ENCODE results near the gene CD79A. TPM values are rescaled to one million over a fixed set of nuclear protein-coding genes. Genes with fewer than 3 reads are reported as not detected.
"Not testable (repeated sequence)": the region's sequence is repeated elsewhere in the genome, so short reads cannot be mapped to it uniquely, and the experiment has no call there.

The CD79A gene
- total RNA-seq, 1 experiment from 2014 or later = not detected

DNA sequence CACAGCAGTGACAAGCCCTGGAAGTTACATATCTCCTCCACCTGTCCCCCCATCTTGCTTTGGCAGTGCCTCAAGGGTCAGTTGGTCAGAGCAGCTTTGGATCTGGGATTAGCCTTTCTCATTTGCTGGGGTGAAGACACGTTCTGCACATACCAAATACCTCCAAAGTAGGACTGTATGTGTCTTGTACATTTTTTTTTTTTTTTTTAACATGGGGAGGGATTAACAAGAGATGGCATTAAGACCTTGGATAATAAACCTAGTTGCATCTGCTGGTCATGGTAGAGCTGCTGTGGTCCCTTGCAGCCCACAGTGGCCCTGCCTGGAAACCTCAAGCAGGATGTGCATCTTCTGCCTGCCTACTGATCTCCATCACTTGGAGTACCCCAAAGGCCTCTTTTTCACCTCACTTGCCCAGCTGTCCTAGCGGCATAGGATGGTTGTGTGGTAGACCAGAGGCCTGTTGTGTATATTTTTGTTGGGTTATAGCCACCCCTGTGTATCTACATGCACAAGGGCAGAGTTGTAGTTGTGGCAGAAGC lies 14.6 kb upstream of the CD79A start:
- DNase-seq (ENCODE audit: extremely low read depth, low read depth) = no peak

DNA sequence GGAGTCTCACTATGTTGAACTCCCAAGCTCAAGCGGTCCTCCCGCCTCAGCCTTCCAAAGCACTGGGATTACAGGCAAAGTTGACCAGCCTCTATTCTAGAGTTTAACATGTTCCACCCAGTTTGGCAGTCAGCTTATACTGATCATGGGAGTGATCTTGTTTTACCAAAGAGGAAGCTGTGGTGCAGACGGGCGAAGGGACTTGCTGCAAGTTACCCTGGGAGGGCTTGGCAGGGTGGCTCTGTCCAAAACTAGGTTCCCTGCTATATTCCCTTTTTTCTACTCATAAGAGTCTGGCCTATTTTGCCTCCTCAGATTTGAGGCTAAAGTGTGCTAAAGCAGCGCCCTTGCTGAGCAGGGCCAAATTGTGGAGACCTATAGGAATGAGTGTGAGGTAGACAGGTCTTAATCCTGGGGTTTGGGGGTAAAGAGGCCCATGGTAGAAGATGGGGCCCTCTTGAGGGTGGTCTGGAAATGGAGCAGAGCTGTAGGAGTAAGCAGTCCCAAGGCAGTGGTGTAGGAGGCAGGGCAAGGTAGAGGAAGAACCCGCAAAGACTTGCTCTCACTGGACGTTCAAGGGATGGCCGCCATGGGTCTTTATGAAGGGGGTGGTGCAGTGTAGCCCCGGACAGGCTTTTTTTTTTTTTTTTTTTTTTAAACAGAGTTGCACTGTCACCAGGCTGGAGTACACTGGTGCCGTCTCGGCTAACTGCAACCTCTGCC lies 13.7 kb upstream of the CD79A start:
- DNase-seq (ENCODE audit: extremely low read depth, low read depth) = no peak

DNA sequence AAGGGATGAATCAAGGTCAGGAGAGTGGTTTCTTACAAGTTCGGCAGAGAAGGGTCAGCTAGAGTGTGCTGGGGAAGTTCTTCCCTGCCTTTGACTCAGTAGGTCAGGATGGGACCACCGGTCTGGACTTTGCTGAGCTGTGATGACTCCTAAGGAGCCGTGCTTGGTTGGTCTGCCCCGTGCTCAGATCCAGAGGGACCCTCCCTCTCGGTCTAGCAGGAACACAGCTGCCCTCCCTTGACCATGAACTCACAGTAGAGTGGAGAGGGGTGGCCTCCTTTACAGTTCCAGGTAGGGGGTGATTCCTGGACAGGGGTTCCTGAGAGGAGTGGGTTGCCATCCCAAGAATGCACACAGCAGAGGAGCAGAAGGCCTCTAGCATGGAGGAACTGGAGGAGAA lies 12.7 kb upstream of the CD79A start:
- no peak for DNase-seq (ENCODE audit: extremely low read depth, low read depth)

GRCh38 chr19:41866284-41866683 lies 10.8 kb upstream of the CD79A start:
- DNase-seq (ENCODE audit: extremely low read depth, low read depth) = no peak

DNA sequence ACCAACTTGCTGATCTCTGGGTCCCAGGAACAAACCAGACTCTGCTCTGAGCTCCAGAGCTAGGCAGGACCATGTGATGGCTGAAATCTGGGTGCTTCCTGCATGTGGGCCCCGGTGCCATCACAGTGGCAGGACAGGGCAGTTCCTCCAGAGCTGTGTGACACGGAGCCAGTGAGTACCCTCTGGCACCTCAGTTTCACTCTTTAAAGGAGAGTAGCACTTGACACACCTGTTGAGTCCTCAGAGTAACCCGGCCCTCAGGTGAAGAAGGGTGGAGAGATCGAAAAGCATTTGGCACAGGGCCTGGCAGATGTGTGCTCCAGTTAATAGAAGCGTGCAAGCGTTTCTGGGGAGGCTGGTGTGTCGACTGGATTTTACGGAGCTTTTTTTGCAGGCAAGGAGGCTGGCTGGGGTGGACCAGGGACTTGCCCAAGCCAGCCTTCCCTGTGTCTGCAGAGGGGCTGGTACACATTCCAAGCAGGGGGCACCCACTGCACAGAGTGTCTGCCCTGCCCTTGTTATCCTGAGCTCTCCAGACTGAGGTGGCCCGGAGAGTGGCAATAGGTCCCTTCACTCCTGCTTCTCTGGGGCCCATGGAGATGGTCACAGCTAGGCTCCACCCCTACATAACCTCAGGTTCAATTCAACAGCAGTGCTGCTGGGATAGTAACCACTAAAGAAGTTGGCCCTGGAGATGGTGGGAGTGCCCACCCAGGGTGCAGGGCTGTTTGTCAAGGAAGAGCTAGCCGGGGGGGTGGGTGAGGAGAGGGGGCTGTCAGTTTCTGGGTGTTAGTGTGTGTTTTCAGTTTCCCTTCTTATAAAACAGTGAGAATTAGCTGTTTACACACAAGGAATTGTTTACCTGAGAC lies 8.7 kb upstream of the CD79A start:
- no peak for DNase-seq (ENCODE audit: extremely low read depth, low read depth)

DNA sequence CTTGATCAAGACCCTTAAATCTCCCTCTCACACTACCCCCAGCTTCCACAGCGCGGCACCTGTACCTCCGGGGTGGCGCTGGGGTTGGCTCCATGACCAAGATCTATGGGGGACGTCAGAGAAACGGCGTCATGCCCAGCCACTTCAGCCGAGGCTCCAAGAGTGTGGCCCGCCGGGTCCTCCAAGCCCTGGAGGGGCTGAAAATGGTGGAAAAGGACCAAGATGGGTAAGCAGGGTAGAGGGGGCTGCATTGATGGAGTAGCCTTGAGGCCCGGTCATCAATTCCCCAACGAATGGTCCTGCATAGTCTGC lies 8.1 kb upstream of the CD79A start:
- no peak for DNase-seq (ENCODE audit: extremely low read depth, low read depth)

DNA sequence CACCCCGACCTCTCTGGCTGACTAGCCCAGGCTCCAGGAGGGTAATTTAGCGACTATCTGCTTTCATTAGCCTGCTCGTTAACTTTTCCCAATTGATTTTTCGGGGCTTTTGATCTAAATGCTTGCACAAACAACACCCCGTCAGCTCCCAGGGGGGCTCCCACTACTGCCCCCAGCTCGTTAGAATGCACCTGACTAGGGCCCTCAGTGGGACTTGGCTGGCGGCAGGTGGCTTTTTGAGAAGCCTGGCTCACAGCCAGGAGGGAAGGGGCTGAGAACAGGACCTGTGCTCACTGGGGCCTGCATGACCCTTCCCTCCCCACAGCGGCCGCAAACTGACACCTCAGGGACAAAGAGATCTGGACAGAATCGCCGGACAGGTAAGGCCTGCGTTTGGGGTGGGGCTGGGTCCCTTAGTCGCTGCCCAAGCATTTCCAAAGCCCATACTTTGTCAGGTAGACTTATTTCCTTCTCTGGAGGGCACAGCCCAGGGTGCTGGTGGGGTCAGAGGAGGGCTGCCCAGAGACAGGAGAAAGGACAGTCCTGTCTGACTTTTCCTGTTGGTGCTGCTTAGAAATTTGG lies 7.6 kb upstream of the CD79A start:
- no peak for DNase-seq (ENCODE audit: extremely low read depth, low read depth)

- DNase-seq (ENCODE audit: extremely low read depth, low read depth) = no peak
Measured at GRCh38 chr19:41870401-41870873, 6.6 kb upstream of the CD79A start.

DNA sequence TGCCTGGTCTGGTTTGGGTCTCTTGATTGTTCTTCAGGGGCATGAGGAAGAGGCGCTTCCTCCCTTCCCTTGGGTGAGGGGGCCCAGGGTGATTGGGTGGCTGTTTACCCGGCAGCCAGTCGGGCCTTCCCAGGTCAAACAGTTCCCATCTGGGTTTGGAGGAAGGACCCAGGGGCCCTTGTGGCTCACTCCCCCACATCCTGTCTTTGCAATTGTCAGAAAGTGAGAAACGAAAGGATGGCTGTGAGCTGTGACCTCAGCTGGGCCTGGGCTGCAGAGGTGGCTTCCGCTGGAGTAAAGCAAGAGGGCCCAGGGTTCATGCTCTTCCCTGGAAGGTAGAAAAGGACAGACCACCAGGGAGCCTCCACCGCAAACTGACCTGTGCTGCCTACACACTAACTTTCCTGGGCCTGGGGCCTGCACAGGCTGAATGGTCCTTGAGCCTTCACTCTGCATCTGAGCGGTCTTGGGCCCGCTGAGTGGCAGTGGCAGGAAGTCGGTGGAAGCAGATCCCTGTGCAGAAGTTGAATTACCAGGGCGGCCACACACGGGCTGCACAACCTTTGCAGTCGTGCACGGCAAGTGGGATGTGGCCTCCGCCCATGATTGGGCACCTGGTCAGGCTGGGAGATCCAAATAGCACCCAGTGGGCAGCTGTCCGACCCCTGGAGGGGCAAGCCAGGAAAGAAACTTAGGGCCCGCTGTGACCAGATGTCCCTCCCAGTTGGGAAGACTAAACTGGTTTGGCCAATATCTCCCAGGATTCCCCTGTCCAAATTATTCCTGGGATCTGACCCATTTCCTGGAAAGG lies 5.3 kb upstream of the CD79A start:
- no peak for DNase-seq (ENCODE audit: extremely low read depth, low read depth)

DNA sequence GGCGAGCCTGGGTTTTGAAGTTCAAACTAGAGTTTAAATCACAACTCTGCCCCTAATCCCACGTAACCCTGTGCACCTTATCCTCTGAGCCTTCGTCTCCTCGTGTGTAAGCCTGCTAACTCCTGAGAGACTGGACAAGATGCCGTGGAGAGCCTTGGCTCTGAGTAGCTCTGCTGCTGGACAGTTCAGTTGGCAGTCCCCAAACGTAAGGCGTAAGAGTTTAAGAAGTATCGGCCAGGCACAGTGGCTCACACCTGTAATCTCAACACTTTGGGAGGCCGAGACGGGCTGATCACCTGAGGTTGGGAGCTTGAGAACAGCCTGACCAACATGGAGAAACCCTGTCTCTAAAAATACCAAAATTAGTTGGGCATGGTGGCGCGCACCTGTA lies 4.7 kb upstream of the CD79A start:
- DNase-seq (ENCODE audit: extremely low read depth, low read depth) = no peak

- DNase-seq (ENCODE audit: extremely low read depth, low read depth) = peak; percentile 74
Measured at GRCh38 chr19:41872775-41873647, 4.1 kb upstream of the CD79A start.

GRCh38 chr19:41875973-41876372 lies 1.1 kb upstream of the CD79A start:
- not testable (repeated sequence) for DNase-seq (ENCODE audit: extremely low read depth, low read depth)

- DNase-seq (ENCODE audit: extremely low read depth, low read depth) = no peak
Measured at GRCh38 chr19:41877916-41878905, 1.1 kb downstream of the CD79A start.

DNA sequence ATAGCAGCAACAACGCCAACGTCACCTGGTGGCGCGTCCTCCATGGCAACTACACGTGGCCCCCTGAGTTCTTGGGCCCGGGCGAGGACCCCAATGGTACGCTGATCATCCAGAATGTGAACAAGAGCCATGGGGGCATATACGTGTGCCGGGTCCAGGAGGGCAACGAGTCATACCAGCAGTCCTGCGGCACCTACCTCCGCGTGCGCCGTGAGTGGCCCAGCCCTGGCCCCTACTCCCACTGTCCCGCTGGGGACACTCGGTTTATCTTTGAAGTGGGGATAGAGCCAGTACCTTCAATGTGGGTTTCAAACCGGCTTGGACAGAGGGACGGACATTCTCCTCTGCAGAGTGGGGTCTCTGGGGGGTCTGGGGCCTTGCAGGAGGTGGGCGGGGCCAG lies 2.0 kb downstream of the CD79A start:
- DNase-seq (ENCODE audit: extremely low read depth, low read depth) = no peak

- DNase-seq (ENCODE audit: extremely low read depth, low read depth) = no peak
Measured at GRCh38 chr19:41879670-41880328, 2.7 kb downstream of the CD79A start.

GRCh38 chr19:41880329-41880708 lies 3.2 kb downstream of the CD79A start:
- DNase-seq (ENCODE audit: extremely low read depth, low read depth) = no peak

DNA sequence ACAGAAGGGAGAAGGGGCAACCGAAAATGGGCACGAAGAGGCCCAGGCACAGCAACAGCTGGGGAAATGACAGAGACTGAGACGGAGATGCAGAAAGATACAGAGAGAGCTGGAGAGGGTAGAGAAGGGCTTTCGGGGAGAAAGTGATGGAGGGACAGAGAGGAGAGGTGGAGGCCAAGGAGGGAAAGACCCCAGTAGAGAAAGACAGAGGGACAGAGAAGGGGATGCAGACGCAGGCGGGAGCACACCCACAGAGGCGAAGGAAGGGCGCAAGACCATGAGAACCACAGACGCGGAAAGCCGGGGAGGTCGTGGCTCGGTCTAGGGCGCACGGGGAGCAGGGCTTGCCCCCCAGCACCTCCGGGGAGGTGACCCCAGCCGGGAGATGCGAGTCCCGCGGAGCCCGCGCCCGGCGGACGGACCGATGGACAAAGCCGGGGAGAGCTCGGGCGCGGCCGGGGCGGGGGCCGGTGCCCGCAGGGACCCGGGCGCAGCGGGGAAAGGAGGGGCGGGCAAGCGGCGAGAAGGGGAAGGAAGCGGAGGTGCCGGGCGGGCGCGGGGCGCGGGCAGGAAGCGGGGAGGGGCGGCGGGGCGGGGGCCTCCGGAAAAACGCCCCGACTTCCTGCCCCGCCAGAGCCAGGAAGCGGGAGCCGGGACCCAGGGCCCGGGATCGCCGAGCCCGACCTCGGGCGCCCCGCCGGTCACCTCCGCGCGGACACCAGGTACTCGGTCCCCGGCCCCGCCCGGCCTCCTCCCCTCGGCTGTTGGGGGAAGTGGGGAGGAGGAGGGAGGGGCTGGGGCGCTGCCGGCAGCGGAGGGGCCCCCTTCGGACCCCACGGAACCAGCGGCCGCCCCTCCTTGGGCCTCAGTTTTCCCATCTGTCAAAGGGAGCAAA lies 5.7 kb downstream of the CD79A start, which contains the start of gene ARHGEF1:
TSS of gene ARHGEF1 (plus strand) at position 617 of the 895 bp plus-strand sequence. CDS start 4,899 bp downstream, outside the sequence.
- DNase-seq (ENCODE audit: extremely low read depth, low read depth) = no peak
